22Rv1 (cell line): Measurements from ENCODE around the gene PREP.

ENCODE experiments used
- CTCF ChIP-seq: fragments of 450-650 bp; IDR thresholded peaks from 2 replicates; pipeline ENCODE4 v1.5.1; 2017; ENCODE audit warnings: mild to moderate bottlenecking
- ZFX ChIP-seq: fragments of 450-650 bp; IDR thresholded peaks from 2 replicates; pipeline ENCODE4 v1.6.1; 2017; ENCODE audit warnings: antibody characterized with exemption, borderline replicate concordance

DNA sequence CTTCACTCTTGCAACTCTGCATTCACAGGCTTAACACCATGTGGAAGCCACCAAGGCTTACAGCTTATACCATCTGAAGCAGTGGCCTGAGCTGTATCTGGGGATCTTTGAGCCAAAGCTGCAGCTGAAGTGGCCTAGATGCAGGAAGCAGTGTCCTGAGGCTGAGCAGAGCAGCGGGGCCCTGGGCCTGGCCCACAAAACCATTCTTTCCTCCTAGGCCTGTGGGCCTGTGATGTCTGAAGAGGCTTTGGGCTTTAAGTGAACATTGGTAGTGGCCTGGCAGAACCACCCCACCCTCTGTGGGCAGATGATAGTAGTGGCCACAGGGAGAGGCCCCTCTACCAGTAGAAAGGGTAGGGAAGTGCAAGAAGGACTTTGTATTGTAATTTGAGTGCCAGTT is 6.9 kb upstream of the PREP start:
- TF ChIP-seq CTCF (no peak), ZFX (no peak)
